CD14-positive monocyte (primary cell): ENCODE measurements around the gene BCL2. TPM values are rescaled to one million over a fixed set of nuclear protein-coding genes. Genes with fewer than 3 reads are reported as not detected.

Experiments
- DNase-seq, 3 donors: peaks; one replicate each; pipeline ENCODE4 v3.0.0-alpha.2; 2011 to 2022
- H2AFZ ChIP-seq: 2 replicates; pipeline ENCODE4 v1.6.0; 2012; ENCODE audit warnings: mild to moderate bottlenecking, low read depth, low read length, inconsistent platforms; ENCODE audit not compliant: insufficient read depth, poor library complexity, severe bottlenecking
- H3K27ac ChIP-seq, 2 donors: 1 replicate in 1 of 2; 2 replicates in 1 of 2; pipeline ENCODE4 v1.5.1; 2012 to 2013; ENCODE audit warnings: low read length in 2 of 2, control low read depth in 1 of 2, inconsistent platforms in 1 of 2, low read depth in 1 of 2, mild to moderate bottlenecking in 1 of 2
- H3K27me3 ChIP-seq, 2 donors: one replicate each; pipeline versions ENCODE4 v1.6.0 to v1.6.1; 2011 to 2013; ENCODE audit warnings: low read length in 2 of 2; ENCODE audit not compliant: control insufficient read depth in 2 of 2, insufficient read depth in 2 of 2
- H3K36me3 ChIP-seq, 2 donors: replicated peaks in 1 of 2; 1 replicate in 1 of 2; 2 replicates in 1 of 2; pipeline versions ENCODE4 v1.5.1 to v1.6.1; 2012 to 2013; ENCODE audit warnings: low read length in 2 of 2, control low read depth in 1 of 2, inconsistent platforms in 1 of 2, mild to moderate bottlenecking in 1 of 2; ENCODE audit not compliant: insufficient read depth in 2 of 2, control insufficient read depth in 1 of 2
- H3K4me1 ChIP-seq, 2 donors: 1 replicate in 1 of 2; 2 replicates in 1 of 2; pipeline versions ENCODE4 v1.5.1 to v1.6.1; 2012 to 2013; ENCODE audit warnings: low read length in 2 of 2, control low read depth in 1 of 2, inconsistent platforms in 1 of 2, mild to moderate bottlenecking in 1 of 2, moderate library complexity in 1 of 2; ENCODE audit not compliant: insufficient read depth in 2 of 2, control insufficient read depth in 1 of 2
- H3K4me2 ChIP-seq: replicated peaks from 2 replicates; pipeline ENCODE3; 2012; ENCODE audit warnings: low read length, moderate library complexity, mild to moderate bottlenecking; ENCODE audit not compliant: poor library complexity, severe bottlenecking; ENCODE audit errors: extremely low read depth
- H3K4me3 ChIP-seq, 3 experiments: fragments of 200-600 bp in 1 of 3; sonication (generic) in 1 of 3; replicated peaks in 1 of 3; 1 replicate in 2 of 3; 2 replicates in 1 of 3; pipeline ENCODE4 v1.5.1; 2011 to 2013; ENCODE audit warnings: low read length in 3 of 3, mild to moderate bottlenecking in 3 of 3, control low read depth in 2 of 3, low read depth in 2 of 3, inconsistent platforms in 1 of 3, moderate library complexity in 1 of 3
- H3K79me2 ChIP-seq: 2 replicates; pipeline ENCODE4 v1.6.0; 2012; ENCODE audit warnings: mild to moderate bottlenecking, control low read depth, inconsistent platforms, low read length, moderate library complexity; ENCODE audit not compliant: insufficient read depth
- H3K9ac ChIP-seq: 2 replicates; pipeline ENCODE4 v1.6.0; 2017; ENCODE audit warnings: low read length, mild to moderate bottlenecking; ENCODE audit not compliant: insufficient read depth, poor library complexity, severe bottlenecking
- H3K9me3 ChIP-seq, 2 donors: replicated peaks in 1 of 2; 1 replicate in 1 of 2; 2 replicates in 1 of 2; pipeline versions ENCODE4 v1.5.1 to v1.6.1; 2012 to 2013; ENCODE audit warnings: low read length in 2 of 2, control low read depth in 1 of 2; ENCODE audit not compliant: control insufficient read depth in 1 of 2, insufficient read depth in 1 of 2
- H4K20me1 ChIP-seq: 2 replicates; pipeline ENCODE4 v1.6.0; 2012; ENCODE audit warnings: mild to moderate bottlenecking, low read length, control low read depth, moderate library complexity; ENCODE audit not compliant: insufficient read depth
- H3K27ac Mint-ChIP-seq, 7 donors: one replicate each; pipeline ENCODE4 v1.8.0; 2020; ENCODE audit warnings: mild to moderate bottlenecking in 7 of 7, mixed read lengths in 7 of 7, moderate library complexity in 6 of 7, inconsistent platforms in 2 of 7
- H3K27me3 Mint-ChIP-seq, 3 donors: one replicate each; pipeline ENCODE4 v1.8.0; 2021 to 2022; ENCODE audit warnings: low read depth in 3 of 3, mild to moderate bottlenecking in 3 of 3, mixed read lengths in 3 of 3, moderate library complexity in 3 of 3, inconsistent platforms in 1 of 3
- H3K36me3 Mint-ChIP-seq, 2 donors: one replicate each; pipeline ENCODE4 v1.8.0; 2020; ENCODE audit warnings: mixed read lengths in 2 of 2, inconsistent platforms in 1 of 2, mild to moderate bottlenecking in 1 of 2
- H3K4me1 Mint-ChIP-seq: one replicate; pipeline ENCODE4 v1.8.0; 2020; ENCODE audit warnings: mild to moderate bottlenecking, mixed read lengths
- H3K4me3 Mint-ChIP-seq, 2 donors: one replicate each; pipeline ENCODE4 v1.8.0; 2020; ENCODE audit warnings: mild to moderate bottlenecking in 2 of 2, mixed read lengths in 2 of 2, moderate library complexity in 1 of 2
- H3K9me3 Mint-ChIP-seq, 7 donors: one replicate each; pipeline ENCODE4 v1.8.0; 2020 to 2022; ENCODE audit warnings: mixed read lengths in 7 of 7, mild to moderate bottlenecking in 6 of 7, moderate library complexity in 6 of 7, inconsistent platforms in 2 of 7
- WGBS: methylation state at CpG from one replicate; pipeline ENCODE4 v1.1.5; 2013; ENCODE audit warnings: missing lambda C conversion rate; ENCODE audit not compliant: insufficient coverage; 5-methylcytosine and 5-hydroxymethylcytosine counted together
- intact Hi-C, 2 donors: fragments of 100-400 bp; cut with micrococcal nuclease; formaldehyde crosslinking; loops; one replicate each; pipeline versions ENCODE4 v1.15.0 to v1.15.1; 2023
- polyA plus RNA-seq, 3 donors: library from polyadenylated mRNA; depleted of rRNA in 1 of 3; unstranded in 2 of 3; stranded (reverse) in 1 of 3; fragments of 300-500 nt in 2 of 3; fragments of >200 nt in 1 of 3; fragmentation: Illumina TruSeq in 2 of 3; gene quantifications; 1 replicate in 2 of 3; 2 replicates in 1 of 3; pipeline ENCODE4 v1.2.3, GENCODE V29; 2012 to 2021
- TF ChIP-seq, protein P1 (sequence below): fragments of 200-600 bp; IDR thresholded peaks from one replicate; pipeline ENCODE4 v1.8.0; 2022; ENCODE audit warnings: antibody characterized with exemption, mild to moderate bottlenecking

Gene BCL2
- polyA plus RNA-seq, 3 donors = 0.58 to 2.5 (median 1.1) TPM

DNA sequence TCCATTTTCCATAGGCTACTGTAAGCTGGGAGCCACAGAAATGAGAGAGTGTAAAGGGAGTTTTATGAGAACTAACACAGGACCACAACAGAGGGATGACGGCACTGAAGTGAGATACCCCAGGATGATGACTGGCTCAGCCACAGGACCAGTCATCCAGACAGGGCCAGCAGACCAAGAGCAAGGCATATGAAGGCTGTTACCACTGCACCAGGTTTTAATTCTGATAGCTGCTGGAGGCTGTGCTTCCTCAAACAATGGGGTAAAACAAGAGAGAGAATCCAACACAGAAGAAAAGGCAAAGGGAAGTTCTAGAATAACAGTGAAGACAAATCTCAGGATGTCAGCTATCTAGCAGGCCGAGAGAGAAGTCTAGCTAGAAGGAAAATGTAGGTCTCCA is 94.9 kb downstream of the BCL2 start:
- TF ChIP-seq, protein P1, sequence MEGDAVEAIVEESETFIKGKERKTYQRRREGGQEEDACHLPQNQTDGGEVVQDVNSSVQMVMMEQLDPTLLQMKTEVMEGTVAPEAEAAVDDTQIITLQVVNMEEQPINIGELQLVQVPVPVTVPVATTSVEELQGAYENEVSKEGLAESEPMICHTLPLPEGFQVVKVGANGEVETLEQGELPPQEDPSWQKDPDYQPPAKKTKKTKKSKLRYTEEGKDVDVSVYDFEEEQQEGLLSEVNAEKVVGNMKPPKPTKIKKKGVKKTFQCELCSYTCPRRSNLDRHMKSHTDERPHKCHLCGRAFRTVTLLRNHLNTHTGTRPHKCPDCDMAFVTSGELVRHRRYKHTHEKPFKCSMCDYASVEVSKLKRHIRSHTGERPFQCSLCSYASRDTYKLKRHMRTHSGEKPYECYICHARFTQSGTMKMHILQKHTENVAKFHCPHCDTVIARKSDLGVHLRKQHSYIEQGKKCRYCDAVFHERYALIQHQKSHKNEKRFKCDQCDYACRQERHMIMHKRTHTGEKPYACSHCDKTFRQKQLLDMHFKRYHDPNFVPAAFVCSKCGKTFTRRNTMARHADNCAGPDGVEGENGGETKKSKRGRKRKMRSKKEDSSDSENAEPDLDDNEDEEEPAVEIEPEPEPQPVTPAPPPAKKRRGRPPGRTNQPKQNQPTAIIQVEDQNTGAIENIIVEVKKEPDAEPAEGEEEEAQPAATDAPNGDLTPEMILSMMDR = no peak
- H3K9me3 Mint-ChIP-seq = peaks cover 0 to 3% (median 0%) of the 10 kb centered on the region in 7 donors
- H3K79me2 ChIP-seq = peaks cover 28% of the 10 kb centered on the region

DNA sequence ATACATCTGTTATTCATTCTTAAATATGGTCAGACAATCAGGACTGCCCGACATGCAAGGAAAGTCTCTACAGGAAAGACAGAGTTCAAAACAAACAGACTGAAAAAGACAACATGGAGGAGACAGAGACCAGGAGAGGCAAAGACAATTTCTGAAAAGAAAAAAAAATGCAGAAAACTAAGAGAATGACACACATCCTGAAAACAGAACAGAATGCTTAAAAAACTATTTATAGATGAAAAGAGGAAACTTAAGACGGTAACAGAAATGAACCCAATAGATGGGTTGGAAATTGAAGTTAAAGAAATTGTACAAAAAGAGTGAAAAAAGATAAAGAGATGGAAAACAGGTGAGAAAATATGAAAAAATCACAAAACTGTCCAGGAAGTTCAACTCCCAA is 95.7 kb downstream of the BCL2 start:
- Histone ChIP-seq H3K27ac (peak overlapping the region in 1 of 2 donors; percentile 12), H3K36me3 (no peaks in the 10 kb centered on the region), H3K4me3 (peak overlapping the region in 1 of 3 experiments; percentile 17), H3K79me2 (peaks cover 26% of the 10 kb centered on the region), H3K9ac (no peak overlapping the region), H3K4me2 (peak overlapping the region; percentile 13), H3K27me3 (no peaks in the 10 kb centered on the region), H3K9me3 (peaks cover 0 to 6% of the 10 kb centered on the region in 2 donors), H2AFZ (no peak overlapping the region), H3K4me1 (peaks cover 23 to 24% of the 10 kb centered on the region in 2 donors), H4K20me1 (no peaks in the 10 kb centered on the region)
- DNase-seq = no peak
- TF ChIP-seq, protein P1 = no peak
- Mint-ChIP-seq H3K4me1 (peaks cover 27% of the 10 kb centered on the region), H3K27me3 (no peaks in the 10 kb centered on the region), H3K9me3 (peaks cover 0 to 3% (median 0%) of the 10 kb centered on the region in 7 donors), H3K36me3 (peaks cover 0 to 4% of the 10 kb centered on the region in 2 donors), H3K27ac (peak overlapping the region in 5 of 7 donors; percentile 0 to 82 (median 7)), H3K4me3 (peak overlapping the region in 1 of 2 donors; percentile 51)
- WGBS = no CpG with 5 or more reads among the region's 2 CpGs
- intact Hi-C loops = no loop called here

More for the DNA sequence above, 94.9 kb downstream of the BCL2 start:
- intact Hi-C loops = no loop called here
- Histone ChIP-seq H3K27ac (peak overlapping the region in 1 of 2 donors; percentile 10), H3K4me1 (peaks cover 23 to 24% of the 10 kb centered on the region in 2 donors), H4K20me1 (no peaks in the 10 kb centered on the region), H3K4me2 (no peak overlapping the region), H3K4me3 (no peak overlapping the region), H3K27me3 (no peaks in the 10 kb centered on the region), H3K9ac (no peak overlapping the region), H3K9me3 (peaks cover 0 to 6% of the 10 kb centered on the region in 2 donors), H3K36me3 (no peaks in the 10 kb centered on the region), H2AFZ (peak overlapping the region; percentile 5)
- Mint-ChIP-seq H3K4me3 (peak overlapping the region in 1 of 2 donors; percentile 22), H3K36me3 (peaks cover 0 to 3% of the 10 kb centered on the region in 2 donors), H3K4me1 (peaks cover 30% of the 10 kb centered on the region), H3K27ac (peak overlapping the region; percentile 51 to 82 (median 66)), H3K27me3 (no peaks in the 10 kb centered on the region)
- WGBS = 33% methylated on average over 2 of the region's 2 CpGs
- peak; percentile 26 to 58 (median 34) for DNase-seq
